Activated CD4-positive, alpha-beta T cell treated with anti-CD3 and anti-CD28 coated beads, Interleukin-2, amount 50 U/mL, for 48 hours (primary cell): ENCODE measurements around the gene FBXO2.

Source experiments
- DNase-seq, 2 experiments: peaks; one replicate each; pipeline ENCODE4 v3.0.0-alpha.2; 2020

FBXO2 gene

GRCh38 chr1:11682287-11682771, 28.1 kb upstream of the FBXO2 start:
- no peak for DNase-seq

- DNase-seq, result peak; percentile 93 to 94
Observed at GRCh38 chr1:11681071-11681771, 27.0 kb upstream of the FBXO2 start, which contains the start of gene MAD2L2. TSS of gene MAD2L2 (minus strand) at chr1:11681148. CDS start at chr1:11680601, 547 bp downstream.

- no peak for DNase-seq
Observed at GRCh38 chr1:11680270-11681070, 26.2 kb upstream of the FBXO2 start.

GRCh38 chr1:11678442-11678841, 24.2 kb upstream of the FBXO2 start:
- no peak for DNase-seq

- no peak for DNase-seq
Observed at GRCh38 chr1:11676386-11677103, 22.3 kb upstream of the FBXO2 start.

GRCh38 chr1:11675325-11675724, 21.1 kb upstream of the FBXO2 start:
- no peak for DNase-seq

- DNase-seq, result no peak
Observed at GRCh38 chr1:11674488-11674887, 20.3 kb upstream of the FBXO2 start.

GRCh38 chr1:11673089-11673769, 19.0 kb upstream of the FBXO2 start:
- no peak for DNase-seq

GRCh38 chr1:11671544-11672286, 17.5 kb upstream of the FBXO2 start:
- no peak for DNase-seq

GRCh38 chr1:11671205-11671543, 16.9 kb upstream of the FBXO2 start:
- no peak for DNase-seq

- DNase-seq, result no peak
Observed at GRCh38 chr1:11670747-11671146, 16.5 kb upstream of the FBXO2 start.

- DNase-seq, result no peak
Observed at GRCh38 chr1:11668516-11668915, 14.3 kb upstream of the FBXO2 start.

- DNase-seq, result peak; percentile 54 to 61
Observed at GRCh38 chr1:11664336-11665065, 10.3 kb upstream of the FBXO2 start.

GRCh38 chr1:11661103-11661502, 6.9 kb upstream of the FBXO2 start:
- DNase-seq, result no peak

- no peak for DNase-seq
Observed at GRCh38 chr1:11659748-11660147, 5.5 kb upstream of the FBXO2 start.

GRCh38 chr1:11658542-11658941, 4.3 kb upstream of the FBXO2 start:
- DNase-seq, result no peak

- DNase-seq, result no peak
Observed at GRCh38 chr1:11657654-11658053, 3.4 kb upstream of the FBXO2 start.

- DNase-seq, result no peak
Observed at GRCh38 chr1:11654939-11655808, 945 bp upstream of the FBXO2 start.

- DNase-seq, result no peak
Observed at GRCh38 chr1:11653861-11654136, 430 bp downstream of the FBXO2 start.

- no peak for DNase-seq
Observed at GRCh38 chr1:11653101-11653860, 948 bp downstream of the FBXO2 start.
